AG10803 (cell line): ENCODE measurements around the gene NREP.

ENCODE experiments used
- DNase-seq: peaks from one replicate; pipeline ENCODE4 v3.0.0; 2010; ENCODE audit warnings: low read depth
- H3K4me3 ChIP-seq: 2 replicates; pipeline ENCODE4 v1.5.1; 2011; ENCODE audit warnings: mild to moderate bottlenecking, low read length, control low read depth
- CTCF ChIP-seq: conservative IDR thresholded peaks from 2 replicates; pipeline ENCODE4 v1.5.1; 2011; ENCODE audit warnings: mild to moderate bottlenecking, low read length, control low read depth, inconsistent platforms

The NREP gene

DNA sequence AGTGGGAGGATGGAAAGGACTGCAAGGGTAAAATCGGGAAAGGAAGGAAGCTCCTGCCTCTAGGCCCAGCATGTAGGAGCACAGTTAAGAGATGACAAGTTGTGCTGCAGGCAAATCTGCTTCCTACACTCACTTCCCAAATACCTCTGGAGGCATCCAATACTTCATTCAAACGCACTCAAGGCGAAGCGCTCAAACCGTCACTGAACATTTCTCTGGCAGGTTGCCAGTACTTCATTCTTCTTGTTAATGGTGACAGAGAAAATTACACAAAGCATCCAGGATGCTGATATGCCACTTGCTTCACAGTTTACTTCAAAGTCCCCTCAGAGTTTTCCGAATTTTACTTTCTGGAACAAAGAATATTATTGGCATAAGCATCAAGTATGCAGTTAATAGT, 59.8 kb downstream of the NREP start:
- peak; percentile 24 for DNase-seq
- no peak for TF ChIP-seq CTCF
- H3K4me3 ChIP-seq = no peak overlapping the region

- no peak for TF ChIP-seq CTCF
- H3K4me3 ChIP-seq = no peak overlapping the region
- DNase-seq = no peak
These were observed 61.0 kb downstream of the NREP start for GRCh38 chr5:111695991-111696390.

- TF ChIP-seq CTCF = no peak
- peak; percentile 91 for DNase-seq
- no peak overlapping the region for H3K4me3 ChIP-seq
These were observed 62.9 kb downstream of the NREP start for GRCh38 chr5:111694133-111694532.

DNA sequence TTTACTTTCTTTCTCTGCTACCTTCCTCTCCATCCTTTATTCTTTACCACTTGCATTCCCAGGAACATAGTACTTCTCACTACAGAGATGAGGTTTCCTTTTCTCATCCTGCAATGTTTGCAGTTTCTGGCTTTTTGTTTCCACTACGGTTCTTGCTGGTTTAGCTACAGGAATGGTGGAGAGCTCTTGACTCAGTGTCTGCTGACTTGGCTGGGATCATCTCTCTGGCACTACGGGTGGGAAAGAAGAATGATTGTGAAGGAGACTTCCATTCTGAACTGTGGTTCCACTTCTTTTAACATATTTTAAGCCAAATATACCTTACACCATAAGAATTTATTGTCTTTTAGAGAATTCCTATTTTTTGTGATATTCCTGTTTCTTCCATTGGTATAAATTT, 65.1 kb downstream of the NREP start:
- H3K4me3 ChIP-seq = no peak overlapping the region
- TF ChIP-seq CTCF = no peak

DNA sequence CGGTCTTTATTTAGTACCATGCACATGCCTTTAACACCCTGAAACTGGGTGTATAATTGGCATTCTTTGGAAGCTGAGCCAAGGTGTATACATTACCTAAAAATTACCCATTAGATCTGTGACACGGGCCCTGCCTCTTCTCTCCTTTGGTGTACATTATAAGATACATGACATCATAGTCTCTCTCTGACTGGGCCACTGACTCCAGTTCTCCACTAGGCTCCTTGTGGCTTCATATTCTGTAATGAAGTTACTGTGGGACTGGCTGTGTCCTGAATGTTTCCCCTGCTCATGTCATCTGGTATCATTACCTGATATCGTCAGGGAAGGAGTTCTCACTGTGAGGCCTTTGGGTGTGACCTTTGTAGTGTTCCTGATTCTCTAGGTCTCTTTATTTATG, 65.5 kb downstream of the NREP start:
- no peak for TF ChIP-seq CTCF
- DNase-seq = no peak
- H3K4me3 ChIP-seq = no peak overlapping the region

More for the DNA sequence above, 65.1 kb downstream of the NREP start:
- no peak for DNase-seq

- no peak for DNase-seq
- no peak for TF ChIP-seq CTCF
- H3K4me3 ChIP-seq = no peak overlapping the region
These were observed 67.5 kb downstream of the NREP start for GRCh38 chr5:111689357-111689935.

- no peak for TF ChIP-seq CTCF
- DNase-seq = no peak
- H3K4me3 ChIP-seq = no peak overlapping the region
These were observed 71.0 kb downstream of the NREP start for GRCh38 chr5:111685969-111686368.
